ENCODE data around the gene NKX3-2.

NKX3-2 gene

GRCh38 chr4:13496605-13497004 is 47.7 kb downstream of the NKX3-2 start:
- peak; percentile 6 for DNase-seq

GRCh38 chr4:13495753-13496152 is 48.6 kb downstream of the NKX3-2 start:
- no peak for DNase-seq

- no peak for DNase-seq
These were observed 50.5 kb downstream of the NKX3-2 start for GRCh38 chr4:13493793-13494192.

GRCh38 chr4:13492747-13493146 is 51.6 kb downstream of the NKX3-2 start:
- no peak for DNase-seq
